ENCODE data around the gene TDP1. TPM values are rescaled to one million over a fixed set of nuclear protein-coding genes. Genes with fewer than 3 reads are reported as not detected.
A peak's percentile ranks its signal among the peaks of the same experiment; 100 is the strongest.

The TDP1 gene
- total RNA-seq, 1 donor from 2014 or later, result 6.5 TPM

DNA sequence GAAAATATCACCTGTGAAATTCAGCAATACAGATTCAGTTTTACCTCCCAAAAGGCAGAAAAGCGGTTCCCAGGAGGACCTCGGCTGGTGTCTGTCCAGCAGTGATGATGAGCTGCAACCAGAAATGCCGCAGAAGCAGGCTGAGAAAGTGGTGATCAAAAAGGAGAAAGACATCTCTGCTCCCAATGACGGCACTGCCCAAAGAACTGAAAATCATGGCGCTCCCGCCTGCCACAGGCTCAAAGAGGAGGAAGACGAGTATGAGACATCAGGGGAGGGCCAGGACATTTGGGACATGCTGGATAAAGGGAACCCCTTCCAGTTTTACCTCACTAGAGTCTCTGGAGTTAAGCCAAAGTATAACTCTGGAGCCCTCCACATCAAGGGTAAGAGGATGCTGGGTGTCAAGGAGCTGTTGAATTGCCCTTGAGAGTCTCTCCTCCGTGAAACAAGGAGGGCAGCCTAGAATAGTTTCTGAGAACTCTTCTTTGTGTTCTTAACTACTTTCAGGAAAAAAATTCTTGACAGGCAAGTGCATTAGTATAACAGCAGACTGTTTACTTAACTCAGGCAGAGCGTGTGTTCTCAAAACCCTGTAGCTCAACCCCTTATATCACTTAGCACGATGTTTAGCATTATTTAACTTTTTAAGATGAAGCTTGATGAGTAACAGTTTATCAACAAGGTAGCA lies 7.7 kb downstream of the TDP1 start:
- Histone ChIP-seq H3K36me3 (peaks cover 30% of the 10 kb centered on the region), H3K9me3 (no peaks in the 10 kb centered on the region), H3K27me3 (no peaks in the 10 kb centered on the region), H3K27ac (no peak overlapping the region), H3K4me1 (no peaks in the 10 kb centered on the region), H3K4me3 (no peak overlapping the region)
- DNase-seq, result no peak
- TF ChIP-seq, protein P1, sequence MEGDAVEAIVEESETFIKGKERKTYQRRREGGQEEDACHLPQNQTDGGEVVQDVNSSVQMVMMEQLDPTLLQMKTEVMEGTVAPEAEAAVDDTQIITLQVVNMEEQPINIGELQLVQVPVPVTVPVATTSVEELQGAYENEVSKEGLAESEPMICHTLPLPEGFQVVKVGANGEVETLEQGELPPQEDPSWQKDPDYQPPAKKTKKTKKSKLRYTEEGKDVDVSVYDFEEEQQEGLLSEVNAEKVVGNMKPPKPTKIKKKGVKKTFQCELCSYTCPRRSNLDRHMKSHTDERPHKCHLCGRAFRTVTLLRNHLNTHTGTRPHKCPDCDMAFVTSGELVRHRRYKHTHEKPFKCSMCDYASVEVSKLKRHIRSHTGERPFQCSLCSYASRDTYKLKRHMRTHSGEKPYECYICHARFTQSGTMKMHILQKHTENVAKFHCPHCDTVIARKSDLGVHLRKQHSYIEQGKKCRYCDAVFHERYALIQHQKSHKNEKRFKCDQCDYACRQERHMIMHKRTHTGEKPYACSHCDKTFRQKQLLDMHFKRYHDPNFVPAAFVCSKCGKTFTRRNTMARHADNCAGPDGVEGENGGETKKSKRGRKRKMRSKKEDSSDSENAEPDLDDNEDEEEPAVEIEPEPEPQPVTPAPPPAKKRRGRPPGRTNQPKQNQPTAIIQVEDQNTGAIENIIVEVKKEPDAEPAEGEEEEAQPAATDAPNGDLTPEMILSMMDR (IDR thresholded peaks at IDR 0.05), result no peak
- peak; percentile 91 for ATAC-seq
- intact Hi-C loops (cut with DNase I), result no loop called here

DNA sequence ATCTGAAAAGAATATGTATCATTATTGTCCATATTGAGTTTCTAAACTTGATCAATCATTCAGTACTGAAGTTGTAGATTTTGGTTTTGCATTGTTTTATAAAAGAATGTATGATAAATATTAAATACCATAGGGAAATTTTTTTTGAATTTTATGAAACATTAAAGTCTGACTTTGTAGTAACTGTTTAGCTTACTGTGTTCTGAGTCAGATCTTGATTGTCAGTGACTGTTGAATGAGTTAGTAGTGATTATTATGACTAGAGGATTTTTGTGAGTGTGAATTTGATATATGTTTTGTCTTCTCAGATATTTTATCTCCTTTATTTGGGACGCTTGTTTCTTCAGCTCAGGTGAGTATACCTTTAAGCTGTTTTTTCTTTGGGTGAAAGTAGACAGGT lies 10.1 kb downstream of the TDP1 start:
- TF ChIP-seq, protein P1 (IDR thresholded peaks at IDR 0.05), result no peak
- intact Hi-C loops (cut with DNase I), result no loop called here
- DNase-seq (no peak), ATAC-seq (no peak)
- Histone ChIP-seq H3K36me3 (peaks cover 45% of the 10 kb centered on the region), H3K27ac (no peak overlapping the region), H3K4me3 (no peak overlapping the region), H3K9me3 (no peaks in the 10 kb centered on the region), H3K4me1 (no peaks in the 10 kb centered on the region), H3K27me3 (no peaks in the 10 kb centered on the region)

DNA sequence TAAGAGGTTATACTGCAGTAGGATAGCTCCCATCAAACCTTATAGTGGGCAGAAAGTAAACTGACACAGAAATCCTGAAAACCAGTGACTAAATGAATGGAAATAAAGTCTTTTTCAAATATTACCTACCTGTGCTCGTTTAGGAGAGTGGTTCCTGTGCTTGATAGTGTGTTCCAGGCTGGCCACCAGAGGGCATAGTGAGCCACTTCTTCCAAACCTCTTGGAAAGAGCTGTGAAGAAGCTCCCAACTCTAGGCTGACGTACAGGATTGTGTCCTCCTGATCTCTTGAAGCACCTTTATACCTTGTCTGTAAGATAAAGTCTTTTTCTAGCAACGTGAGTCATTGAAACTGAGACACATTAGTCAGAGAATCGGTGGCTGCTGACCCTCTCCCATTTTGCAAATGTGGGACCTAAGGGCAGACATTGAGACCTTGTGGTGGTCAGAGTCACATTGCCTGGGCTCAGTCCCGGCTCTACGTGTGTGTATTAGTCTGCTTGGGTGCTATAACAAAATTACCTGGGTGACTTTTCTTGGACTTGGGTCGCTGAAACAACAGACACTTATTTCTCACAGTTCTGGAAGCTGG lies 17.6 kb downstream of the TDP1 start:
- ATAC-seq, result peak; percentile 93
- Histone ChIP-seq H3K36me3 (peaks cover 34% of the 10 kb centered on the region), H3K4me3 (no peak overlapping the region), H3K27me3 (no peaks in the 10 kb centered on the region), H3K9me3 (no peaks in the 10 kb centered on the region), H3K27ac (no peak overlapping the region), H3K4me1 (no peaks in the 10 kb centered on the region)
- TF ChIP-seq, protein P1 (IDR thresholded peaks at IDR 0.05), result peak; percentile 84
- intact Hi-C loops (cut with DNase I), result no loop called here
- no peak for DNase-seq

DNA sequence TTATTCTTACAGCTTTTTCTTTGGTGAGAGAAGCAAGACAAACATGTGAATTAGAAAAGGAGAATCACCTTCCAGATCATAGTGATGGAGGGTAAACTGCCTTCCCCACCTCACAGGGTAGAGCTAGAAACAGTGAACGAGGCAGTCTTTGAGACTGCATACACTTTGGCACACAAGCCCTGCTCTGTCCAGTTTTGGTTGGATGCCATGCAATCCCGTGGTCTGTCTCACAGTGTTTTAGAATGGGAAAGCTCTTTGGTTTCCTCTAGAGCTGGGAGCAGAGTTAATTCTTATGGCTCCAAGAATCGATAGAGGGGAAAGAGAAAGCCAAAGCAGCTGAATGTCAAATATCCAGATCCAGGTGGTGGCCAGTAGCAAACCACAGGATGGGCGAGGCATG lies 21.9 kb downstream of the TDP1 start:
- H3K27ac ChIP-seq, result no peak overlapping the region
- H3K4me3 ChIP-seq, result no peak overlapping the region
- peaks cover 15% of the 10 kb centered on the region for H3K36me3 ChIP-seq
- DNase-seq (no peak), ATAC-seq (no peak)
- TF ChIP-seq, protein P1 (IDR thresholded peaks at IDR 0.05), result no peak
- intact Hi-C loops (cut with DNase I), result no loop called here
- no peaks in the 10 kb centered on the region for H3K27me3 ChIP-seq
- no peaks in the 10 kb centered on the region for H3K9me3 ChIP-seq
- no peaks in the 10 kb centered on the region for H3K4me1 ChIP-seq

DNA sequence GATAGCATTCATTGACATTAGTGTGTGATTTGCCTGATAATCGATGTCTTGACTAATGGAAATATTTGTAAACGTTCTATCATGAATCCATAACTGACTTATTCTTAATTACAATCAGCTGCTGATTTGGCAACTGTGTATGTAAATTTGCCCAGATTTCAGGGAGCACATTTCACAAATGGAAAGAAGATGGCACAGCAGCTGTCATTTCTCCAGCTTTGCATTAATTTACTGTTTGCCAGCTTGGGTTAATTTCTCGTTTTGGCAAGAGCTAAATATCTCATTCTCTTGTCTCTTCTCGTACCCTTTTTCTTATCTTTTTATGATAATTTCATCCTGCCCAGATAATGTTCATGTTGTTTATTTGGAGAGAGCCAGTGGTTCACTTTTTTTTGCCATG lies 22.9 kb downstream of the TDP1 start:
- DNase-seq, result no peak
- H3K4me3 ChIP-seq, result no peak overlapping the region
- no peak for ATAC-seq
- intact Hi-C loops (cut with DNase I), result no loop called here
- TF ChIP-seq, protein P1 (IDR thresholded peaks at IDR 0.05), result no peak
- H3K27ac ChIP-seq, result no peak overlapping the region
- H3K27me3 ChIP-seq, result no peaks in the 10 kb centered on the region
- peaks cover 15% of the 10 kb centered on the region for H3K36me3 ChIP-seq
- H3K9me3 ChIP-seq, result no peaks in the 10 kb centered on the region
- no peaks in the 10 kb centered on the region for H3K4me1 ChIP-seq
